ENCODE measurements around the gene IWS1. TPM values are rescaled to one million over a fixed set of nuclear protein-coding genes. Genes with fewer than 3 reads are reported as not detected.

Gene IWS1
- total and polyA plus RNA-seq, 9 of the 15 experiments (the other 6 are each of a cell fraction or from before 2014, with no cell fraction given): 20.8 to 67.2 (median 46.6) TPM

DNA sequence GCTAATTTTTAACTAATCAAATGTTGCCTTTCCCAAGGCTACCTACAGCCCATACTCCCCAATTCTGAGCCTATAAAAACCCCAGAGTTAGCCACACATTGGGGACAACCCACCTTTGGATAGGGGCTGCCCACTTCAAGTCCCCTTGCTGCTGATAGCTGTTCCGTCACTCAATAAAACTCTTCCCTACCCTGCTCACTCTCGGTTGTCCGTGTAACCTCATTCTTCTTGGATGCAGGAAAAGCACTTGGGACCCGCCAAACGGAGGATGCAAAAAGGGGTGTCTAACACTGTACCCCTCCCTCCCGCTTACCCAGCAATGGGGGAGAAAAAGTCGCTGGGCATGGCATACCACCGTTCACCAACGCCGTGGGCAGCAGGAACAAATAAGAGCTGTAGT is 12.2 kb downstream of the IWS1 start:
- DNase-seq (ENCODE audit: extremely low read depth in 1 of 4, low spot score in 3 of 4) (no peak), FAIRE-seq (no peak), ATAC-seq (no peak)
- POLR2A ChIA-PET: interaction anchor here (1.4 to 5.7 kb wide), 2 partner anchors 9 to 12 kb away, joined by 7 to 30 read pairs; partner anchors contain the start of gene IWS1
- Histone ChIP-seq H3K9me1 (ENCODE audit: control insufficient read depth, insufficient read depth, low read length) (peaks cover 4% of the 10 kb centered on the region), H3K79me2 (ENCODE audit: control insufficient read depth, insufficient read depth, low read length) (peaks cover 98% of the 10 kb centered on the region), H3K4me1 (replicated peaks in 1 of 2; ENCODE audit: control insufficient read depth in 2 of 2, insufficient read depth in 2 of 2, low read length in 2 of 2) (peaks cover 6 to 8% of the 10 kb centered on the region in 2 experiments; a peak in 3 of 5 replicates), H3K36me3 (ENCODE audit: control insufficient read depth, insufficient read depth, low read length) (peaks cover 79% of the 10 kb centered on the region; the same call in 2 of the 3 replicates), H3K9ac (ENCODE audit: insufficient read depth in 1 of 2, low read depth in 2 of 2, low read length in 2 of 2) (no peak overlapping the region; a peak in 1 of 4 replicates), H3K27me3 (ENCODE audit: control insufficient read depth in 2 of 2, insufficient read depth in 2 of 2, low read length in 2 of 2) (no peaks in the 10 kb centered on the region), H4K20me1 (replicated peaks; ENCODE audit: control insufficient read depth, insufficient read depth, low read length) (peaks cover 4% of the 10 kb centered on the region; the same call in 1 of the 2 replicates), H3K4me2 (ENCODE audit: insufficient read depth, low read length) (no peak overlapping the region), H3K4me3 (no peak overlapping the region), H3K27ac (ENCODE audit: extremely low read depth, low read depth, low read length) (no peak overlapping the region), H3K9me3 (replicated peaks; ENCODE audit: control insufficient read depth, insufficient read depth, low read depth, low read length) (no peaks in the 10 kb centered on the region), H2AFZ (ENCODE audit: low read depth, low read length) (no peak overlapping the region)
- CTCF ChIA-PET (ENCODE audit: low intra/inter-chr PET ratio): no interaction called here
- no TSS peak for BruUV-seq (replicated peaks)
- intact Hi-C loops (cut with micrococcal nuclease) (no loop called here), in situ Hi-C loops (cut with MboI) (no loop called here)
- no peak for TF ChIP-seq USF2 (CRISPR knock-in tag; IDR thresholded peaks at IDR 0.05)
- 85% methylated on average over 10 of the region's 10 CpGs for WGBS (ENCODE audit: insufficient coverage, low coverage, missing lambda C conversion rate)

GRCh38 chr2:127512362-127512761 is 13.9 kb downstream of the IWS1 start:
- CTCF ChIA-PET (ENCODE audit: low intra/inter-chr PET ratio): no interaction called here
- intact Hi-C loops (cut with micrococcal nuclease): no loop called here

More at GRCh38 chr2:127512362-127512761, 13.9 kb downstream of the IWS1 start:
- ATAC-seq (no peak; the same call in 2 of the 3 replicates), DNase-seq (ENCODE audit: extremely low read depth in 1 of 4, low spot score in 3 of 4) (no peak), FAIRE-seq (no peak)
- no peak overlapping the region for H3K4me2 ChIP-seq (ENCODE audit: insufficient read depth, low read length)
- peaks cover 77% of the 10 kb centered on the region; the same call in 2 of the 3 replicates for H3K36me3 ChIP-seq (ENCODE audit: control insufficient read depth, insufficient read depth, low read length)
- H3K79me2 ChIP-seq (ENCODE audit: control insufficient read depth, insufficient read depth, low read length): peaks cover 98% of the 10 kb centered on the region
- peaks cover 6 to 19% of the 10 kb centered on the region in 2 experiments; a peak in 3 of 5 replicates for H3K4me1 ChIP-seq (replicated peaks in 1 of 2; ENCODE audit: control insufficient read depth in 2 of 2, insufficient read depth in 2 of 2, low read length in 2 of 2)
- no peak overlapping the region; the same call in 2 of the 3 replicates for H3K27ac ChIP-seq (ENCODE audit: extremely low read depth, low read depth, low read length)
- H4K20me1 ChIP-seq (replicated peaks; ENCODE audit: control insufficient read depth, insufficient read depth, low read length): peaks cover 14% of the 10 kb centered on the region; the same call in 1 of the 2 replicates
- no peak overlapping the region for H2AFZ ChIP-seq (ENCODE audit: low read depth, low read length)
- no peaks in the 10 kb centered on the region for H3K27me3 ChIP-seq (ENCODE audit: control insufficient read depth in 2 of 2, insufficient read depth in 2 of 2, low read length in 2 of 2)
- H3K4me3 ChIP-seq: no peak overlapping the region
- no peaks in the 10 kb centered on the region for H3K9me3 ChIP-seq (replicated peaks; ENCODE audit: control insufficient read depth, insufficient read depth, low read depth, low read length)
- BruUV-seq (replicated peaks): no TSS peak
- POLR2A ChIA-PET: interaction anchor here (0.5 to 5.7 kb wide), 4 partner anchors 14 to 875 kb away, joined by 3 to 30 read pairs (median 4); partner anchors contain the start of gene IWS1
- in situ Hi-C loops (cut with MboI): no loop called here
- WGBS (ENCODE audit: insufficient coverage, low coverage, missing lambda C conversion rate): 82% methylated on average over 4 of the region's 4 CpGs
- peaks cover 4% of the 10 kb centered on the region for H3K9me1 ChIP-seq (ENCODE audit: control insufficient read depth, insufficient read depth, low read length)
- H3K9ac ChIP-seq (ENCODE audit: insufficient read depth in 1 of 2, low read depth in 2 of 2, low read length in 2 of 2): no peak overlapping the region
- no peak for TF ChIP-seq NR2F6 (CRISPR knock-in tag; IDR thresholded peaks at IDR 0.05)
- TF ChIP-seq SIX5 (IDR thresholded peaks at IDR 0.05; ENCODE audit: borderline replicate concordance in 1 of 2, insufficient read depth in 1 of 2, low read depth in 1 of 2, low read length in 2 of 2): no peak
- TF ChIP-seq SRF (CRISPR knock-in tag; IDR thresholded peaks at IDR 0.05): no peak
- no peak for TF ChIP-seq CBX1 (IDR thresholded peaks at IDR 0.05; ENCODE audit: low read depth)
